HL-60 (cell line): ENCODE measurements around the gene UBAP2.

Experiments
- GABPA ChIP-seq: IDR thresholded peaks from 2 replicates; pipeline ENCODE4 v1.6.1; 2012; ENCODE audit warnings: low read depth
- POLR2AphosphoS5 ChIP-seq: IDR thresholded peaks from 2 replicates; pipeline ENCODE4 v1.6.1; 2012; ENCODE audit warnings: low read depth
- REST ChIP-seq: IDR thresholded peaks from 2 replicates; pipeline ENCODE4 v1.6.1; 2012; ENCODE audit warnings: low read depth; ENCODE audit not compliant: insufficient replicate concordance
- TF ChIP-seq, protein P1 (sequence below): IDR thresholded peaks from one replicate; pipeline ENCODE4 v1.5.1; 2011; ENCODE audit warnings: low read length, control low read depth, inconsistent platforms; ENCODE audit not compliant: insufficient read depth

DNA sequence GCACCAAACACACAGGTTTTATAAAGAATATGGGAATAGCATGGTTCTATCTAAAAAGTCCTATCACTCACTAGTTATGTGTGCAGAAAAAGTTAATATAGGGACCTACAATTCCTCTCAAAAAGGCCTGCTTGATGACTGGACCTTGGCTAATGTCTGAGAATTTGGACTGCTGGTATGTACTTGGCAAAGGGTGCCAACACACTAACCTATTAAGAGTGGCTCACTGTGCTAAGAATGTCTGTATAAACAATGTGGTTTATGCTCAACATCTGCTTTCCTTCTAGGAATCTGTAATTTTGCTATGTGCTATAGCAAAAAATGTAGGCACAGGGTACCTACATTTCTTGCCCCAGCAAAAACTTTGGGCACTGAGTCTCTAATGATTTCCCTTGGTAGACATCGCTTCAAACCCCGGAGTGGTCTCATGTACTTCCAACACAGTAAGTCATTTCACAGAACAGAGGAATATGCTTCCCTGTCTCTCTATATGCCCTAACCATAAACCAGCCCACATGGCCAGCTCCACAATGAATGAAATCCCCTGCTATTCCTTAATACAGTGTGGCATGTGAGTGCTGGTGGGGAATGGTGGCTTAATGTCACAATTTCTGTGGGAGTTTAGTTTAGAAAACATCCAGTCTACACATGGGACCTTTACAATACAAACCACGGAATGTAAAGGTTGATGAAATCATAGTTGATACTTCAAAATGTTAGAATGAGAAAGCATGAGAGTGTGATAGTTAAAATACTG lies 101.7 kb downstream of the UBAP2 start:
- TF ChIP-seq, protein P1, sequence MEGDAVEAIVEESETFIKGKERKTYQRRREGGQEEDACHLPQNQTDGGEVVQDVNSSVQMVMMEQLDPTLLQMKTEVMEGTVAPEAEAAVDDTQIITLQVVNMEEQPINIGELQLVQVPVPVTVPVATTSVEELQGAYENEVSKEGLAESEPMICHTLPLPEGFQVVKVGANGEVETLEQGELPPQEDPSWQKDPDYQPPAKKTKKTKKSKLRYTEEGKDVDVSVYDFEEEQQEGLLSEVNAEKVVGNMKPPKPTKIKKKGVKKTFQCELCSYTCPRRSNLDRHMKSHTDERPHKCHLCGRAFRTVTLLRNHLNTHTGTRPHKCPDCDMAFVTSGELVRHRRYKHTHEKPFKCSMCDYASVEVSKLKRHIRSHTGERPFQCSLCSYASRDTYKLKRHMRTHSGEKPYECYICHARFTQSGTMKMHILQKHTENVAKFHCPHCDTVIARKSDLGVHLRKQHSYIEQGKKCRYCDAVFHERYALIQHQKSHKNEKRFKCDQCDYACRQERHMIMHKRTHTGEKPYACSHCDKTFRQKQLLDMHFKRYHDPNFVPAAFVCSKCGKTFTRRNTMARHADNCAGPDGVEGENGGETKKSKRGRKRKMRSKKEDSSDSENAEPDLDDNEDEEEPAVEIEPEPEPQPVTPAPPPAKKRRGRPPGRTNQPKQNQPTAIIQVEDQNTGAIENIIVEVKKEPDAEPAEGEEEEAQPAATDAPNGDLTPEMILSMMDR = no peak
- TF ChIP-seq REST (no peak), POLR2AphosphoS5 (no peak), GABPA (no peak)
